Left ventricle myocardium inferior (tissue), 1 donor: ENCODE results near the gene HDAC4. TPM values are rescaled to one million over a fixed set of nuclear protein-coding genes. Genes with fewer than 3 reads are reported as not detected.

Experiments used
- DNase-seq: peaks from one replicate; pipeline ENCODE4 v3.0.0-alpha.2; 2020
- H3K27ac ChIP-seq: fragments of 200-600 bp; replicated peaks from 2 replicates; pipeline ENCODE4 v1.8.0; 2021
- H3K27me3 ChIP-seq: fragments of 200-600 bp; 2 replicates; pipeline ENCODE4 v1.8.0; 2021; ENCODE audit warnings: low read depth
- H3K36me3 ChIP-seq: fragments of 200-600 bp; 2 replicates; pipeline ENCODE4 v1.8.0; 2021
- H3K4me1 ChIP-seq: fragments of 200-600 bp; 2 replicates; pipeline ENCODE4 v1.8.0; 2021
- H3K4me3 ChIP-seq: fragments of 200-600 bp; 2 replicates; pipeline ENCODE4 v1.8.0; 2021; ENCODE audit warnings: mild to moderate bottlenecking, moderate library complexity
- H3K9me3 ChIP-seq: fragments of 200-600 bp; replicated peaks from 2 replicates; pipeline ENCODE4 v1.8.0; 2021
- intact Hi-C: fragments of 100-400 bp; cut with micrococcal nuclease; formaldehyde crosslinking; loops from one replicate; pipeline ENCODE4 v1.11.0; 2022
- total RNA-seq: library from RNA; stranded (reverse); fragmentation: NEBNext Ultra II Directional; extraction: Animal tissue kit (Norgen Biotek cat#: 25700); gene quantifications from one replicate; pipeline ENCODE4 v1.2.1, GENCODE V29; 2021
- TF ChIP-seq, protein P1 (sequence below): fragments of 200-600 bp; IDR thresholded peaks from 2 replicates; pipeline ENCODE4 v1.8.0; 2021; ENCODE audit warnings: antibody characterized with exemption, mild to moderate bottlenecking, borderline replicate concordance
- donor health status: DM: no; HTN: yes; CAD: no; lungs with severe emphysema.

Gene HDAC4
- total RNA-seq, 1 donor from 2014 or later = 23.9 TPM

DNA sequence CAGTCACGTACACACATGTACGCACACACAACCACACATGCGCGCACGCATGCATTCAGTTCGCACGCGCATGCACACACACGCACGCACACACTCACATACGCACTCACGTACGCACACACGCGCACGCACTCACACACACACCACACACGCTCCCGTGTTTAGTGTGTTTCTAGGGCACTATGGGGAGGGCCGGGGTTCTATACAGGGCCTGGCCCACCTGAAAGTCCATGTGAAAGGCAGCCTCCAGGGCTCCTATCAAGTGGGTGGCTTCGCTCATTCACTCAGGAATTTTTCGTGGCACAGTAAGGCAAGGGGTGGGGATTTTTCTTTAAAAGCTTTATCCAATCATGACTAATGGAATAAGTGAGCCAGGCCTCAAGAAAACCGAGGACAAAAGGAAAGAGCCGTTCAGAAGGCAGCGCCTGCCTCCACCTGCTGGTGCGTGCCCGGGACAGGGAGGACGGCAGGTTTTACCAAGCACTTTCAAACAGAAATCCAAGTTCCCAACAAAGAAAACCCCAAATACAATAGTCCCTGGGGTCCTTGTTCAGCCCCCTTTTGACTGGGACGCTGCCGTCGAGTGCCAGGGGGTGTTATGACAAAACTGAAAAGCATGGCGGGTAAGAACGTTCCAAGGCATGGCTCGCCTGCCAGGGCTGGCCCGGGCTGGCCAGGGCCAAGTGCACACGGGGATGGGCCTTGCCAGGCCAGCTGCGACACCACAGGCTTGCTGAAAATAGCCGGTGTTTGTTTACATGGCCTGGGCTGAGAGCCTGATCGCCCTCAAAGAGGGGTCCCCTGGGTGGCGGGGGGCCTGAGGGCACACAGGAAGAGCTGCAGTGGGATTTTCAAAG, 110.0 kb downstream of the HDAC4 start:
- Histone ChIP-seq H3K27ac (peak overlapping the region; percentile 84), H3K4me3 (no peak overlapping the region), H3K36me3 (no peaks in the 10 kb centered on the region), H3K27me3 (no peaks in the 10 kb centered on the region), H3K4me1 (peaks cover 97% of the 10 kb centered on the region), H3K9me3 (no peaks in the 10 kb centered on the region)
- TF ChIP-seq, protein P1, sequence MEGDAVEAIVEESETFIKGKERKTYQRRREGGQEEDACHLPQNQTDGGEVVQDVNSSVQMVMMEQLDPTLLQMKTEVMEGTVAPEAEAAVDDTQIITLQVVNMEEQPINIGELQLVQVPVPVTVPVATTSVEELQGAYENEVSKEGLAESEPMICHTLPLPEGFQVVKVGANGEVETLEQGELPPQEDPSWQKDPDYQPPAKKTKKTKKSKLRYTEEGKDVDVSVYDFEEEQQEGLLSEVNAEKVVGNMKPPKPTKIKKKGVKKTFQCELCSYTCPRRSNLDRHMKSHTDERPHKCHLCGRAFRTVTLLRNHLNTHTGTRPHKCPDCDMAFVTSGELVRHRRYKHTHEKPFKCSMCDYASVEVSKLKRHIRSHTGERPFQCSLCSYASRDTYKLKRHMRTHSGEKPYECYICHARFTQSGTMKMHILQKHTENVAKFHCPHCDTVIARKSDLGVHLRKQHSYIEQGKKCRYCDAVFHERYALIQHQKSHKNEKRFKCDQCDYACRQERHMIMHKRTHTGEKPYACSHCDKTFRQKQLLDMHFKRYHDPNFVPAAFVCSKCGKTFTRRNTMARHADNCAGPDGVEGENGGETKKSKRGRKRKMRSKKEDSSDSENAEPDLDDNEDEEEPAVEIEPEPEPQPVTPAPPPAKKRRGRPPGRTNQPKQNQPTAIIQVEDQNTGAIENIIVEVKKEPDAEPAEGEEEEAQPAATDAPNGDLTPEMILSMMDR = no peak
- intact Hi-C loops = no loop called here
- peak; percentile 59 for DNase-seq

DNA sequence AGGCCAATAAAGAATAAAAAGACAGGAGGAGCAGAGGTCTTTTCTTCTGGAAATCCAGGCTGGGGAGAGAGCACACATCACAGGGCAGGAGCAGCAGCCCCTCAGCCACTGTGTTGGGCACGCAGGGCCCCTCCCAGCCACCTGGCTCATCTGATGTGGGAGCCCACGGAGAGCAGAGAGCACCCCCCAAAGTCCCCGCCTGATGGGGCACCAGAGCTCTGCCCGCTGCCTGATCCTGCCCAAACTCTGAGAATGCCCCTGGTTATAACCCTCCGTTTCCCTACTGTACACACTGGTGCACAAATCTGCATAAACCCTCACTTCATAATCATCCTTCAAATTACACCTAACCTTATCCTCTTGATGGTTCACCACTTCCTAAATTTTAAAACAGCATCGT, 111.3 kb downstream of the HDAC4 start:
- intact Hi-C loops = no loop called here
- no peaks in the 10 kb centered on the region for H3K27me3 ChIP-seq
- TF ChIP-seq, protein P1 = no peak
- H3K4me3 ChIP-seq = no peak overlapping the region
- peak overlapping the region; percentile 64 for H3K27ac ChIP-seq
- peaks cover 100% of the 10 kb centered on the region for H3K4me1 ChIP-seq
- no peaks in the 10 kb centered on the region for H3K36me3 ChIP-seq
- no peaks in the 10 kb centered on the region for H3K9me3 ChIP-seq
- no peak for DNase-seq

DNA sequence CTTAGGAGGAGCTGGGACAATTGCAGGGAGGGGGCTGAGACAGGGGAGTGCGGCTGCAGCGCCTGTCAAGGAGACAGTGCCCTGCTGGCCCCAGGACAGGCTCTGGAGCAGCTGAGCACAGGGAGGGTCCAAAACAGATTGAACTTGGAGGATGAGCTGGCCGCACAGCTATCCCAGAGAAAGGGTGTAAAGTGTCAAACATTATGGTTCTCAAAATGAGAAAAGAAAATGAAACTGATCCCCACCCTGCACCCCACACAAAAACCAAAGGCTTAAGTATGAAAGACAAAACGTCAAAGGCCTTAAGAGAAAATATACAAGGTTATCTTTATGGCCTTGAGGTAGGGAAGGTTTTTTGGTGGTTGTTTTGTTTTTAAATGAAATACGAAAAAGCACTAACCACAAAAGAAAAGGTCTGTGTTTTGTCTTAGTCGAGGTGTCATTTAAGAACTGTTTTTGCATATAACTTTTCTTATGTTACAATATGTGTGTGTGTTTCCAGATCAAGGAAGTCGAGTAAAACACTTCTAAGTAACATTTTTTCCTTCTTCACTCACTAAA, 111.8 kb downstream of the HDAC4 start:
- intact Hi-C loops = no loop called here
- TF ChIP-seq, protein P1 = no peak

DNA sequence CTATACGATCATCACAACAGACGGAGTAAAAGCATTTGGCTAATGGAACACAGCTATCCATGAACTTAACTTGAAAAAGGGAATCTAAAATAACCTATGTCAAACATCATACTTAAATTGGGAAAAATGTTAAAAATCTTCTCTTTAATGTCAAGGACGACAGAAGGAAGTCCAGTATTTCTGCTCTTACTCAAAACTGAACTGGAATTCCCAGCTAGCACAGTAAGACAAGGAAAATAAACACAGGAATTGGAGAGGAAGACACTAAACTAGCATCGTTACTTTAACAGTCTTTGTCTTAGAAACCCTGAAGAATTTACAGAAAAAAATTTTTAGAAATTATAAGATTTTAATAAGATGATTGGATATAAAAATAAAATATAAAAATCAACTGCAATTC, 112.6 kb downstream of the HDAC4 start:
- Histone ChIP-seq H3K9me3 (no peaks in the 10 kb centered on the region), H3K27ac (peak overlapping the region; percentile 64), H3K27me3 (no peaks in the 10 kb centered on the region), H3K4me3 (no peak overlapping the region), H3K4me1 (peaks cover 97% of the 10 kb centered on the region), H3K36me3 (peaks cover 3% of the 10 kb centered on the region)
- no peak for DNase-seq
- TF ChIP-seq, protein P1 = no peak
- intact Hi-C loops = no loop called here

More for the DNA sequence above, 111.8 kb downstream of the HDAC4 start:
- Histone ChIP-seq H3K9me3 (no peaks in the 10 kb centered on the region), H3K27me3 (no peaks in the 10 kb centered on the region), H3K4me1 (peaks cover 100% of the 10 kb centered on the region), H3K36me3 (no peaks in the 10 kb centered on the region), H3K27ac (peak overlapping the region; percentile 64), H3K4me3 (peak overlapping the region; percentile 8)
- DNase-seq = no peak

DNA sequence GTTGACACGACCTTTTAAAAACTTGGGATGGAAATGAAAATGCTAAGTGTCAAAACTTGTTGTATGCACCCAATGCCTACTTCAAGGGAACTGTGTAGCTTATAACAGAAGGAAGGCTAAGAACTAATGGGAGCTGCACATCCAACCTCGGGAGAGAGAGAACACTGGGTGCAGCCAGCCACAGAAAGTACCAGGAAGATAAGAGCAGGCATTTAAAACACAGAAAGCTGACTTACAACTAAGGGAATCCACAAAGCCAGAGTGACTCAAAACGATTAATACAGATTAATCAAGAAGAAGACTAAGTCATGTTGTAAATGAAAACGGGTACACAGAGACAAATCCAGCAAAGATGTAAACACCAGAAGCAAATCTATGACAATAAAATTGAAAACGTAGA, 113.4 kb downstream of the HDAC4 start:
- Histone ChIP-seq H3K27ac (peak overlapping the region; percentile 64), H3K4me3 (no peak overlapping the region), H3K4me1 (peaks cover 94% of the 10 kb centered on the region), H3K9me3 (no peaks in the 10 kb centered on the region), H3K36me3 (peaks cover 3% of the 10 kb centered on the region), H3K27me3 (no peaks in the 10 kb centered on the region)
- TF ChIP-seq, protein P1 = no peak
- DNase-seq = no peak
- intact Hi-C loops = no loop called here
